ENCODE data around the gene STK39. TPM values are rescaled to one million over a fixed set of nuclear protein-coding genes. Genes with fewer than 3 reads are reported as not detected.

STK39 gene
- polyA plus RNA-seq, 1 donor (not counting 4 experiments of a cell fraction or from before 2014, with no cell fraction given): 20.7 TPM

GRCh38 chr2:167940734-167941507 lies 306.5 kb downstream of the STK39 start:
- H3K4me1 ChIP-seq (ENCODE audit: control insufficient read depth, extremely low read depth, insufficient read depth, low read length): no peaks in the 10 kb centered on the region
- TF ChIP-seq EZH2 (IDR thresholded peaks at IDR 0.05; ENCODE audit: low read length): no peak
- no peak for TF ChIP-seq CTCF (optimal IDR thresholded peaks at IDR 0.05 in 1 of 3, IDR thresholded peaks at IDR 0.05 in 1 of 3, conservative IDR thresholded peaks at IDR 0.05 in 1 of 3; ENCODE audit: extremely low read depth in 1 of 3, insufficient read depth in 2 of 3, low read length in 3 of 3)
- dilution Hi-C loops (cut with MboI; ENCODE audit: extremely low pct_ligation_motif_present, low sequenced_read_pairs): no loop called here
- no peaks in the 10 kb centered on the region for H3K36me3 ChIP-seq (ENCODE audit: control insufficient read depth in 2 of 2, extremely low read depth in 1 of 2, insufficient read depth in 2 of 2, low read length in 2 of 2)
- no peaks in the 10 kb centered on the region for H3K79me2 ChIP-seq (ENCODE audit: control insufficient read depth, insufficient read depth, low read length)
- DNase-seq (ENCODE audit: low read depth, low spot score) (no peak), FAIRE-seq (no peak)
- no peaks in the 10 kb centered on the region for H3K9me1 ChIP-seq (ENCODE audit: control insufficient read depth, extremely low read depth, insufficient read depth, low read length)
- H2AFZ ChIP-seq (ENCODE audit: control insufficient read depth, low read length): no peak overlapping the region
- no peak overlapping the region for H3K9ac ChIP-seq (ENCODE audit: control insufficient read depth, extremely low read depth, insufficient read depth, low read length)
- no peak overlapping the region for H3K4me2 ChIP-seq (ENCODE audit: control insufficient read depth, extremely low read depth, insufficient read depth, low read depth, low read length)
- no peak overlapping the region for H3K27ac ChIP-seq (ENCODE audit: control insufficient read depth, insufficient read depth, low read length)
- H4K20me1 ChIP-seq (ENCODE audit: control insufficient read depth, extremely low read depth, insufficient read depth, low read length): no peaks in the 10 kb centered on the region
- no peak overlapping the region for H3K4me3 ChIP-seq (ENCODE audit: control insufficient read depth in 2 of 3, extremely low read depth in 1 of 3, insufficient read depth in 2 of 3, low read depth in 1 of 3, low read length in 3 of 3)
- no peaks in the 10 kb centered on the region for H3K27me3 ChIP-seq (ENCODE audit: control insufficient read depth, extremely low read depth, insufficient read depth, low read length)
- no peaks in the 10 kb centered on the region for H3K9me3 ChIP-seq (ENCODE audit: control insufficient read depth, low read depth, low read length)

DNA sequence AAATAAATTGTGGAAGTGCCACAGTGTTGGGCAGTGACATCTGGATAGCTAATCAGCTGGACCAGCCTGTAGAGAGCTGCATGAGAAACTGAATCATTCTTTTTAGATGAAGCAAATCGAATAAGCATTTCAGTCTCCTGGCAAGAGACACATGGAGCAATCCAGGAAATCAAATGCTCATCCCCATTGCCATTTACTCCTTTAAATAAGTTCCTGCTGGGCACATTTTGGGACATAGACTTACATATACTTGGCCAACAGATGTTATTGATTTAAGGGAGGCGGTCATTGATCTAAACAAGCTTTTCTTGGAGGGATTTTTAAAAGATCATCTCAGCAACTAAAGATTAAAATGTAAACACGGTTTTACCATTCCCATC lies 307.1 kb downstream of the STK39 start:
- DNase-seq (ENCODE audit: low read depth, low spot score) (no peak), FAIRE-seq (no peak)
- H3K79me2 ChIP-seq (ENCODE audit: control insufficient read depth, insufficient read depth, low read length): no peaks in the 10 kb centered on the region
- H3K4me1 ChIP-seq (ENCODE audit: control insufficient read depth, extremely low read depth, insufficient read depth, low read length): no peaks in the 10 kb centered on the region
- no peak overlapping the region for H3K9ac ChIP-seq (ENCODE audit: control insufficient read depth, extremely low read depth, insufficient read depth, low read length)
- no peak overlapping the region for H3K27ac ChIP-seq (ENCODE audit: control insufficient read depth, insufficient read depth, low read length)
- H3K4me3 ChIP-seq (ENCODE audit: control insufficient read depth in 2 of 3, extremely low read depth in 1 of 3, insufficient read depth in 2 of 3, low read depth in 1 of 3, low read length in 3 of 3): no peak overlapping the region
- no peaks in the 10 kb centered on the region for H3K9me3 ChIP-seq (ENCODE audit: control insufficient read depth, low read depth, low read length)
- TF ChIP-seq CTCF (optimal IDR thresholded peaks at IDR 0.05 in 1 of 3, IDR thresholded peaks at IDR 0.05 in 1 of 3, conservative IDR thresholded peaks at IDR 0.05 in 1 of 3; ENCODE audit: extremely low read depth in 1 of 3, insufficient read depth in 2 of 3, low read length in 3 of 3): no peak
- no peaks in the 10 kb centered on the region for H3K36me3 ChIP-seq (ENCODE audit: control insufficient read depth in 2 of 2, extremely low read depth in 1 of 2, insufficient read depth in 2 of 2, low read length in 2 of 2)
- H3K4me2 ChIP-seq (ENCODE audit: control insufficient read depth, extremely low read depth, insufficient read depth, low read depth, low read length): no peak overlapping the region
- H2AFZ ChIP-seq (ENCODE audit: control insufficient read depth, low read length): no peak overlapping the region
- dilution Hi-C loops (cut with MboI; ENCODE audit: extremely low pct_ligation_motif_present, low sequenced_read_pairs): no loop called here
- no peaks in the 10 kb centered on the region for H3K27me3 ChIP-seq (ENCODE audit: control insufficient read depth, extremely low read depth, insufficient read depth, low read length)
- H3K9me1 ChIP-seq (ENCODE audit: control insufficient read depth, extremely low read depth, insufficient read depth, low read length): no peaks in the 10 kb centered on the region
- H4K20me1 ChIP-seq (ENCODE audit: control insufficient read depth, extremely low read depth, insufficient read depth, low read length): no peaks in the 10 kb centered on the region
